ENCODE data around the gene PDK3.

The PDK3 gene

GRCh38 chrX:24563291-24564010 is 98.4 kb downstream of the PDK3 start:
- DNase-seq: no peak

GRCh38 chrX:24566240-24566639 is 101.2 kb downstream of the PDK3 start:
- DNase-seq: no peak

GRCh38 chrX:24567169-24567568 is 102.1 kb downstream of the PDK3 start:
- no peak for DNase-seq

- DNase-seq: no peak
Observed at GRCh38 chrX:24574743-24575142, 109.7 kb downstream of the PDK3 start.

GRCh38 chrX:24575496-24575895 is 110.4 kb downstream of the PDK3 start:
- no peak for DNase-seq

- DNase-seq: no peak
Observed at GRCh38 chrX:24577091-24577490, 112.0 kb downstream of the PDK3 start.

Data from stimulated activated CD4-positive, alpha-beta T cell treated with anti-CD3 and anti-CD28 coated beads, Interleukin-12 subunit alpha, Interleukin-12 subunit beta, amount 100 ng/mL, for 4 hours (primary cell).